NCI-H1694 treated with DMSO at 0.1 percent for 48 hours (cell line): Measurements from ENCODE around the gene SP6.
A peak's percentile ranks its signal among the peaks of the same experiment; 100 is the strongest.

Experiments
- DNase-seq: peaks from one replicate; lab custom pipeline; 2025; lab: John Stamatoyannopoulos, UW

Gene SP6

DNA sequence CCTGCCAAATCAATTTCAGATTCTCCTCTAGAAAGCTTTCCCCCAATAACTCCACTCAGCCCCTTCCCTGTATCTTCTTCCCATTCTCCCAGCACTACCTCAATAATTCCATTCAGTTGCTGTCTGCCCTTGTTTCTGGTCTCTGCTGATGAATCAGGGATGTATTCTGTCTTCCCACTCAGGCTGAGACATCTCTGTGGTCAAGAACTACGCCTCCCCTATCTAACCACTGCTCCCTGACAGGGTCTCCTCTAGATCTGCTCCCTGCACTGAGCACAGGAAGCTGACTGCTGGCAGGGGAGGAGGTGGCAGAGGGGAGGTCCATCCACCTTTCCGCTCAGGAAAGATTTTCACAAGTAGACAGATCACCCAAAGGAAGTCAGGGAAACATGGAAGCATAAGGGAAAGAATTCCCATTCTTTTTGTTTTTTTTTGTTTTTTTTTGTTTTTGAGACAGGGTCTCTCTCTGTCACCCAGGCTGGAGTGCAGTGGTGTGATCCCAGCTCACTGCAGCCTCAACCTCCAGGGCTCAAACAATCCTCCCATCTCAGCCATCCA, 28.1 kb upstream of the SP6 start:
- DNase-seq: no peak

DNA sequence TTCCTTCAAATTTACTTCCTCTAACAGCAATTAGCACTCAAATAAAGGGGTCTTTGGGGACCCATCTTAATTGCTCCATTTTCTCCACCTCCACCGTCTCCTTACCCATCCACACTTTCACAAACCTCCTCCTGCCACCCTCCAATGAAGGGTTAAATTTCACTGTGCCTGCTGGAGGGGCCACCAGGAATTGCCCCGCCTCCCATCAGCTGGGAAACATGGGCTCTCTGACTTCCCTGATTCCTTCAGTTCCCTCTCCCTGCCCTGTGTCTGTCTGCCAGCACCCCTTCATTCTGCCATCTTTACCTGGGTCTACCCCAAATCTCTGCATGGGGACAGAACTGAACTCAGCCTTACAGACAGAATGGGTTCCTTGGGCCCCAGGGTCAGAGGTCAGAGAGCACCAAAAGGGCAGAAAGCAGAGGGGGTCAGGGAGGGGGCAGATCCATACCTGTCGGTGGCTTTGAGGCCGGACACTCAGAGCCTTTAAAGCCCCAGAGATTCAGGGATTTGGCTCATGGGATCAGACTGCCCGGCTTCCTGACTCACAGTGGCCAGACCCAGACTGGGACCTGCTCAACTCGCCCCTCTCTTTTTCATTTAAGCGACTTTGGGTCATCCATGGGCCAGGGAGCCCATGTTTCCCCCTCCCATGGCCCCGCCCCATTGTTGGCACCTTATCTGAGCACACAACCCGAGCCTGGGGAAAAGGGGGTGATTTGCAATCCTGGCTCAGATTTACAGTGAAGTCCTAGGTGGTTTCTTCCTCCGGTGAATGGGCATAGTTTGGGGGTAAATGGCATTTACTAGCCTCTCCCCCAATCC, 27.5 kb upstream of the SP6 start:
- DNase-seq: no peak

DNA sequence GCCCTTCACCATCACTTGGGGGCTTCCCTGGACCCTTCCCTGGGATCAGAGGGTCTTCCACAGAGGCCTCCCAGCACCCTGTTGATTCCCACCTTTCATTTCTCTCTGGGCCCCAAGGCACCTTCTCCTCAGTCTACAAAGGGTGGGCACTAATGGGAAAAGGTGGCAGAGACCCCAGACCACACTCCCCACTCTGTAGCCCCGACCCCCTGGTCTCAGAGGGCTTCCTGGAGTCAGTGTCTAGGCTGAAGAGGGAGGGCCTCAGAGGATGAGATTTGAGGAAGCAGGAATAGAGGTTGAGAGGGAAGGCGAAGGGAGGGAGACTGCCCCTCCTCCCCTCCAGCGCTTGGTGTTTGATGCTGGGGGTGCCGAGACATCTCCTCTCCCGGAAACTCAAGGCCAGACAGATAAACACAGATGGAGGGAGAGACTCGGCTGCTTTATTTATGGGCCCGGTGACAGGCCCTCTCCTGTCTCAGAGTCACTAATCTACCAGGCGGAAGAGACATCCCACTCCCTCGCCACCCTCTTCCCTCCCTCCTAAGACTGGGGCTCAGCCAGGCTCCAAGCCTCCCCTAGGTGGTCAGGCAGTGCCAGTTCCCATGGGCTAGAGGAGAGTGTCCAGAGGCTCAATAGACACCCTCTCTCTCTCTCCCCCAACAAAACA, 26.5 kb upstream of the SP6 start:
- no peak for DNase-seq

DNA sequence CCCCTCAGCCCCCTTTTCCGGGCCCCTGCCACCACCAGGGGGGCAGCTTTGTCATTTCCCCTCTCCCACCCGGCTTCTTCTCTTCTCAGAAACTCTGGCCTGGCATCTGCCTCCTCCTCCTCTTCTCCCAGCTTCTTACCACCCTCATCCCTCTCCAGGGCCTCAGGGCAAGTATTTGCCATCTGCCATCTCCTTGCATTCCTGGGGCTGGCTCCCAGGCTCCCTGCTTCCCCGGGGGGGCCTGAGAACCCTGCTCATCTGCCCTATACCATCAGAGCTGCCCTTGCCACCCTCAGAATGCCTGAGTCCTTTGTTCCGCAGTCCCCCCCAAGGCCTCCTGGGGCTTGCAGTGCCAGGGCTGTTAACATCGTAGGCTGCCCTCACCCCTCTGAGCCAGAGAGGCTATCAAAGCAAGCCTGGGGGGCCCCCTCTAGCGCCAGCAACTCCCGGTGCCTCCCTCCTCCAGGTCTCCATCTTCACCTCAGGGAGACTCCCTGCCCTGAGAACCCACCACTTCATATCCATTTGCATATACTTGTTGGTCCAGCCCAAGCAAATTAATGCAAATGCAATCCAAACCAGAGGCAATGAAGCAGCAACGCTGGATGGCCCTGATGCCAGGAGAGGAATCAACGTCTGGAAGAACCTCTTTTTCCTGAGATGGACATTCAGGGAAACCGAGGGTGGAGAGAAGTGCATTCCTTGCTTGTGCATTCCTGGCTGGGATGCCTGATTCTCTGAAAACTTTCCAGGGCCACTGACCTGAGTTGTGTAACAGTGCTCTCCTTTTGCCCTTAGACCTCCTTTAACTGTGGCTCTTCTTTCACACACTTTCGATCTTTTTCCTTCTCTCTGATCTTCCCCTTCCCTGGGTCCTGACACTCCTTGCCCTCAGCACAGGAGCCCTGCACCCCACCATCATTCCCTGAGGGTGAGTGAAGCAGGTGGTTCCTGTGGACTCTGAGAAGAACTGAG, 24.3 kb upstream of the SP6 start:
- DNase-seq: no peak

DNA sequence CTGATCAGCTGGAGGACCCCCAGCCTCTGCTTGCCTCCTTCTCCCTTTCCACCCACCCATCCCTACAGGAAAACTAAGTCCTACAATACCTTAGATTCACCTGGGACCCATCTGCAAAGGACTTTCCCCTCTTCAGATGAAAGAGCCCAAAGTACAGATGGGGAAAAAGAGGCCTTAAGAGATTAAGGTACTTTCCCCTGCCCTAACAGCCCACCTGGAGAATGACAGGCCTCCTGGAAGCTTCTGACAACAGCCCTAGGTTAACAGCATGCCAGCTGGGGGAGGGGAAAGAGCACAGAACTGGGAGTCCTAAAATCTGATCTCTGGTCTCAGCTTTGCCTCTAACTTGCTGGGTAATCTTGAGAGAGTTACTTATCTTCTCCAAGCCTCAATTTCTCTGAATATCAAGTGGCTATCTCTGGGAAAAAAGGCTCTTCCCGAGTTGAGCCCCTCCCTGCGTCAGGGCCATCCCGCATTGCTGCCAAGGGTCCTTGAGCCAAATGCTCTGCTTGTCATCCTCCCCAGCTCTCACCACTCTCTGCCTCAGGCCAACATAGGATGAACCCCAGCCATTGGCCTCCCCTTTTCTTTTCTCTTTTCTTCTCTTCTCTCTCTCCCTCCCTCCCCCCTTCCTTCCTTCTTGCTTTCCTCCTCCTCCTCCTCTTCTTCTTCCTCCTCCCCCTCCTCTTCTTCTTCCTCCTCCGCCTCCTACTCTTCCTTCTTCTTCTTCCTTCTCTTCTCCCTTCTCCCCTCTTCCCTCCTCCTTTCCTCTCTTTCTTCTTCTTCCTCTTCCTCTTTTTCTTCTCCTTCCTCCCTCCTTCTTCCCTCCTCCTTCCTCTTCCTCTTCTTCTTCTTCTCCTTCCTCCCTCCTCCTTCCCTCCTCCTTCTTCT, 22.5 kb upstream of the SP6 start:
- no peak for DNase-seq

DNA sequence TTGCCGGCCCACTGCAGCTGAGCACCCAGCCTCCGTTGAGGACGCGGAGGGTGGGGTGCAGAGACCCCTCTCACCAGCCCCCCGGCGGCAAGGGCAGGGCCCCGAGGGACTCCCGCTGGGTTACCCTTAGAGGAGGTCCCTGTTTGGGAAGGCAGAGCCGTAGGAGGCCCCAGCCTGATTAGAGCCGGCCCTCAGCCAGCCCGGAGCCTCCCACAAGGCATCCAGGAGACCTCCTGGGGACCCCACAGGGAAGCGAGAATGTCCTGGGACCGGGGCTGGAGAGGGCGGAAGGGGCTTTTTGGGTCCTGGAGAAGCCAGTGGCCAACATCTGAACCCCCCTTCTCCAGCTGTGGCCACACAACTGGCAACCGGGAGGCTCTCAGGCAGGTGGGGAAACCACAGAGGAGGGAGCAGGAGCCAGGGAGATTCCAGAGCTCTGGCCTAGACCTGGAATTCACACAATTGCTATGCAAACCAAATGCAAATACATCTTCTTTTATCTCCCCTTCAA, 21.7 kb upstream of the SP6 start:
- DNase-seq: no peak

DNA sequence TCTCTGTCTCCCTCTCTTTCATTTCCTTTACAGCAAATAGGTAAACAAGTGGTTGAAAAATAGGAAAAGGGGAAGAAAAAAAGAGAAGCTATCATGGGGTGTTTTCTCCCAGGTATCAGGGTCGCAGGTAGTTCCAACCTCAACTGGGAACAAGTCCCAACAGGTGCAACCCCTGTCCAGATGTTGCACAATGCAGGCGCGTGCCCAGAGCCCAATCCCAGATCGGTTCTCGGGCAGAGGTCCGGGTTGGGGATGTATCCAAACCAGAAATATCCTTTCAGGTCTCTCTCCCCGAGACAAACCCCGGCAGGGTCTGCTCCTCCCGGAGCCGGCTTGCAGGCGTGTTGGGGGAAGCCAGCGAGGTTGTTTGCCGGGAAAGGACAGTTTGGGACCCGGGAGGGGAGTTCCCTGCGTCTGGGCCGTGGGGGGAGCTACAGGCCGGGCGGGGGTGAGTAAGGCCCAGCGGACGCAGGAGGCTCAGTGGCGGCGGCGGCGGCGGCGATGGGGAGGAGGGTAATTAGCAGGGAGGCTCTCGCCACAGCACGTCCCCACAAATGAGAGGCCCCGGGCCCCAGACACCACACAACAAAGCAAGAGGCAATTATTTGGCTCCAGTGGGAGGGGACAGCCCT, 21.2 kb upstream of the SP6 start:
- DNase-seq: no peak

DNA sequence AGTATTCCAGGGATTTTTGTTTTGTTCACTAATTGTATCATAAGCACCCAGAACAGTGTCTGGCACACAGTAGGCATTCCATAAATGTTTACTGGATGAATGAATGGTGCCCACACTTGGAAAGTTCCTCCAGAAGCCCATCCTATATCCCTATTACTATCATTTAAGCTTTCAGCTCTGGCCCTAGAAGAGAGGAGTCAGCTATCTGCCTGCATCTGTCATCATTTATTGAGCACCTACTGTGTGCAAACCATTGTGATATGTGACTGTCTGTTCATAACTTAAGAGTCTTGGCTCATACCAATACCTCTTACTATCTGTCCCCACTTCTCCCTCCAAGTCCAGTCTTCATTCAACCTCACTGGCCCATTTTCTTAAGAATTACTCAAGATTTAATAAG, 20.1 kb upstream of the SP6 start:
- no peak for DNase-seq

DNA sequence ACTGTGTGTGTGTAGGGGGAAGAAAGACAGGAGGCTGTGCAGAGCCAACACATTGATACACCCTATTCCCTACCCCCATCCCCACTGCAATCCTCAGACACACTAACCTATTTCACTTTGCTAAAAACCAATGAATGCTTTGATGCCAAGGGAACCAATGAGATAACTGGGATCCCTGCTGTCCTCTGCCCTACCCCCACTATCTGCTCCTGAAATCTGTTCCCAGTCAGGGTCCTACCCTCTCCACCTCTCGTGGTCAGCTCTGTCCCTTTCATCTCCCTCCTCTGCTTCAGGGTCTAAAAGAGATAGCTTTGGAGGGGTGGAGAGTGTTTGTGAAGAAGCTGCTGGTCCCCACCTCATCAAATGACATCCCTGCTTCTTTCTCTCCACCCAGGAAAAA, 19.1 kb upstream of the SP6 start:
- no peak for DNase-seq

DNA sequence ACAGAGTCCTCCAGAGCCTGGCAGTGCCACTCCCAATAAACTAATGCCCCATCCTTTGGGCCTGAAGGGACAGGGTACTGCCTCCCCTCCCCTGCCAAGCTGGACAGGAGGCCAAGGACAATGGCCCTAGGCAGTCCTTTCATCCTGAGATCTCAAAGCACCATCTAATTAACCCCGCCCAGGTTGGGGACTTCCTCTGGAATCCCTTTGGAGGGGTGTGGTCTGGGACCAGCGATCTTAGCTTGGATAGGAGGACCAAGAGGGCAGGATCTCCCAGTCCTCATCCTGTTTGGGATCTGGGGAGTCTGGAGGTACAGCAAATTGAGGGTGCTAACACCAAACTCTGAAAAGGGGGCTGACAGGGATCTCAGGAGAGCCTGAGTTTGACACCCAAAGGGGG, 18.2 kb upstream of the SP6 start:
- no peak for DNase-seq

DNA sequence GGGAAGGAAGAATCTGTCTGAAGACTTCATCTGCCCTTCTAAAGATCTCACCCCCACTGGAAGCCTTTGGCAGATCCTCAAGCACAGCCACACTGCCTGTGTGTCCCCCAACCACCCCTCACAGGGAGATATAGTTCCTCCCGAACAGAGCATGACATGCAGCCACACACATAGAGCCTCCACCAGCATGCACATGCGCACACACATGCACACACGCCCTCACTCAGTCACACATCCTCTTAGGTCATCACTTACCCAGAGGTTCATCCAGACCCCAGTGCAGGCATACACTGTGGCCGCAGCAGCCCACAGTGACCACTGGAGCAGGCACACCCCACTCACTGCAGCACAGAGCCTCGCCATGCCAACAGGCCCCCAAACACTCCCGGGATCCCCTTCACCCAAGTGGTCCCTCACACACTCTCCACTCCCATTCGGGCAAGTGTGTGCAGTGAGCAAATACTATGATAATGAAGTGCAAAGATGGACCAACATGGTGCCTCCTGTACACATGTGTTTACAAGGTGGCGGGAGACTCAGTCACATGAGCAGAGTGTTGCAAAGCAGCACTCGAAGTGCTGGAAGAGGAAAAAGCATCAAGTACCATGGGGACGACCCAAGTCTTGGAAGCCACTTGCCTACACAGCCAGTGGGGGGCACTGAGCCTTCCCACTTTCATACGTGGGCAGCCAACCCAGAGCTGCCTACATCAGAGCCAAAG, 17.0 kb upstream of the SP6 start:
- no peak for DNase-seq

DNA sequence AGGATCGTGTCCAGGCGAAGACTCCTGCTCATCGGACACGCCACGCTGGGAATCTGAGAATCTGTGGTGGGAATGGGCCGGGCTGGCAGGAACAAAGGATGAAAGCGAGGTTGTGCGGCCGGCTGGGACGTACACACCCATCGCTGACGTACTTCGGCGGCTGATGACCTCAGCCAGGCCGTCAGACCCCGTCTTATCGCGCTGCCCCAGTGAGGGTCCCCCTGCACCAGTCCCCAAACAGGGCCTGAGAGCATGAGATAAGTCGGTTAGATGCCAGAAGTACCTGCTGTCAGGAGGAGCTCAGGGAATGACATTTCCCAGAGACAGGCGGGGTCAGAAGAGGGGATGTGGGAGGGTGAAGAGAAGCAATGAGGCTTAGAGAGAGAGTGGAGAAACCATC, 16.0 kb upstream of the SP6 start:
- no peak for DNase-seq

DNA sequence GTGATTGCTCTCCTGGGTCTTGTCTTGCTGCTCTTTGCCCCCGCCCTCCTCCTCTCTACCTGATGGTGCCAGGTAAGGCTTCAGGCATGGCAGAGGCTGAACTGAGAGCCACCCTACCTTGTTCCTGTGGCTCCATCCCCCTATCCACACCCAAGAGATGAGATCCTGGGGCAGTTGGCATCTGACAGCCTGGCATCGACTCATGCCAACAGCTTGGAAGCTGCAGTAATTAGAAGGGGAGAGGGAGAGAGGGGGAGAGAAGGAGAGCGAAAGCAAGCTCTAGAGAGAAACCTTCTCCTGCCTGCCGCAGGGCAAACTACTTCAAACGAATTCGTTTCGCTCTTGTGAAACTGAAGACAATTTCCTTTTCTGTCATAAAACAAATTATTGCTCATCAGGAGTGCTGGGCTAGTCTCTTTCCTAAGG, 13.8 kb upstream of the SP6 start:
- peak; percentile 51 for DNase-seq

DNA sequence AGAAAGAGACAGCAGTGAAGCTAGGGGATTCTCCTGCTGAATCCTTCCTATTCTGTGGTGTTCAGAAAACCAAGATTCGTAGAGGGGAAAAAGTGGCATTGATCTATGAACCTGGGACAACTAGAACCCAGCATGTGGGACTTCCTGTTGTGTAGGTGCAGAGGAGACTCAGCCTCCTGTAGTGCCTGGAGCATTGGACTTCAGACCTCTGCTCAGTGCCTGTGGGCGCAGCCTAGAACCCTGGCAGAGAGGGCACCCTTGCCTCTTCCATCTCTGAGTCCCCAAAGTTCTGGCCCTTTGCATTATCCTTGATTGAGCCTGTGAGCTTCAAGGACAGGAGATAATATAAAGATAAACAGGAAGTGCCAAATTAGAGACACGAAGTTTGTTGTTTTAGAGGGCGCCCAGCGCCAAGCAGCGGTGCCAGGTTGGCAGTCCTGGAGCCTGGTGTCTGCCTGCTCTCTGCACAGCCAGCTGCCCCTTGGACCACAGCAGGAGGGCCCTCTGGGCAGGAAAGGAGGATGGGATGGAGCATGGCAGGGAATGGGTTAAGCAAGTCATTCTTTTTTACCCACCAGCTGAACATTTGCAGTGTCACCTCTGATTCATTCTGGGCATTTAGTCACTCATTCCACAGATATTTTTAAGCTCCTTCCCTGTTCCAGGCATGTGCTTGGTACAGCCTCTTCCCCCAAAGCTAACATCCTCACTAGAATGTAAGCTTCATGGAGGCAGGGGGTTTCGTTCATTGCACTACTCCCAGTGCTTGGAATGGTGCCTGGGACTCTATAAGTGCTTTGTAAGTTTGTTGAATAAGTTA, 11.9 kb upstream of the SP6 start:
- no peak for DNase-seq

DNA sequence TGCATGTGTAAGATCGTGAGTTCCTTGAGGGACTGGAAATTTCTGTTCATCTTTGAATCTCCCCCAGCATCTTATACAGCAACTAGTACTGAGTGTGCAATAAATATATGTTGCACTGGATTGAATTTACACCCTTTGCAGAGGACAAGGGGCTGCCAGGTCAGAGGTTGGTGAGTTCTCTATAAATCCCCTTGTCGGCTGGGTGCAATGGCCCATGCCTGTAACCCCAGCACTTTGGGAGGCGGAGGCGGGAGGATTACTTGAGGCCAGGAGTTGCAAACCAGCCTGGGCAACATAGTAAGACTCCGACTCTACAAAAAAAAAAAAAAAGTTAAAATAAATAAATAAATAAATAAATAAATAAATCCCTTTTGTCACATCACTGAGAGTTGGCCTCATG, 9.4 kb upstream of the SP6 start:
- no peak for DNase-seq

DNA sequence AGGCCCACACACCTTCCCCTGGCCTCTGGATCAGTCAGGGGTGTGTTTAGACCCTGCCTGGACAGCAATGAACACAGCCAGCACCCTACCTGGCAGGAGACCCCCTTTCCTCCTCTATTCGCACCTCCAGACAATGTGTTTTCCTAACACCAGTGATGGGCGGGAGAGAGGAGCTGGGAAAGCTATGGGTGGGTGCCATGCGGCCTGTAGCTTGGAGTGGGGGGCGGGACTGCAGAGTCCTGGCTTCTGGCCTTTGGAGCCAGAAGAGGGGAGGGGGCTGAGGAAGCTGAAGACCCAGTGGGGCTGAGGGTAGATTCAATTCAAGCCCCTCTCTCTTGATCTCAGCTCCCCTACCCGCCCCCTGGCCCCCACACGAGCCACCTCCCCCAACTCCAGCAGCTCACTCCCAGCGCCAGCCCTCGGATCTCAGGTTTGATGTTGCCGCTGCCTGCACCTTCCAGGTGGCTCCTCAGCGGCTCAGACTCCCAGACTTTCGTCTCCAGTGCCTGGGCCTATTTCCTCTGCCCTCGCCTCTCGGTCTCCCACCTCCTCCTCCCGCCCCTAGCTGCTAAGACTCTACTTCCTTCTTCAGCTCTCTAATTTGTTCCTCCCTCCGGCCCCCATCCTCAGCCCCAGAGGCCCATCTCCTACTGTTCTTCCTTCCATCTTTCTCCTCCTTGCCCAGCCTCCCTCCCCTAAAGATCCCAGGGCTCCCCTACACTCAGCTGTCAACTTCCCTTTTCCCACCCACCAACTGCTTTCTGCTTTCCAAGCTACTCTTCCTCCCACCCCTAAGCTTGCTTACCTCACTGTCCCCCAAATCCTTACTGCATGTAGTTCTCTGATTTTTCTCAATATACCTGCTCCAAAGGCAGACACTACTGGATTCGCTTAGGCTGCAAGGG, 6.8 kb upstream of the SP6 start:
- DNase-seq: no peak

DNA sequence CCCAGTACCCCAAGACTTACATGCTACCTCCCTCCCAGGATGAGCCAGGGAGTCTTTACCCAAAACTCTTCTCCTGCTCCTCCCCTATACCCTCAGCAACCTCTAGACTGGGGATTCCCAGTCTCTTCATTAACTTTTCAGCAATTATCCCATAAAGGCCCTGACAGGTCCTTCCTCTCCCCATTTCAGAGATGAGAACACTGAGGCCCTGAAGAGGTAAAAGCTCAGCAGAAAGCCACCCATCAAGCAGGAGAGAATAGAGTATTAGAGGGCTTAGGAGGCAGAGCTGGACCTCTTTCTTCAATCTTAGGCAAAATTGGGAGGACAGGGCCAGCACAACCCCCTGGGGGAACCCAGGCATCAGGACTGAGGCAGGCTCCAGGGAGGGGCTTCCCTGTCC, 5.9 kb upstream of the SP6 start:
- DNase-seq: no peak

DNA sequence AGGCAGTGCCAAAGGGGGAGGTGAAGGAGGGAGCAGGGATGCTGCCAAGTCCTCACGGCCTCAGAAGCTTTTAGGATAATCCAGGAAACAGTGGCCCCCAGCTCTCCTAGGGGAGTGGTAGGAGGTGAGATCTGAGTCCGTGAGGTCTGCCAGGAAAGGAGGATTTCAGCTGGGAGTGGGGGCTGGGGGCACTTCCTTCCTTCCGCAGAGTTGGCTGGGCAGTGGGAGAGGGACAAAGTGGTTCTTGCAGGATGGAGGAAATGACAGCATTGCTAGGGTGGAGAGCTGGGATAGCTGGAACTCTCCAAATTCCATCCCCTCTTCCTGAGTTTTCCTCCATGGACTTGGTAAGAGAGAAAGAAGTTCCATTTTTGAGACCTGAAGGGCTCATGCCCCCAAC, 4.8 kb upstream of the SP6 start:
- no peak for DNase-seq
